Esophagus (tissue), 2 donors: Measurements from ENCODE around the gene CYP27C1. TPM values are rescaled to one million over a fixed set of nuclear protein-coding genes. Genes with fewer than 3 reads are reported as not detected.
"Not testable (repeated sequence)": the region's sequence is repeated elsewhere in the genome, so short reads cannot be mapped to it uniquely, and the experiment has no call there.

Source experiments
- H3K27ac ChIP-seq, 2 donors: one replicate each; pipeline ENCODE4 v1.5.1; 2013; ENCODE audit warnings: low read depth in 2 of 2, mild to moderate bottlenecking in 2 of 2, inconsistent platforms in 1 of 2, low read length in 1 of 2, moderate library complexity in 1 of 2
- H3K27me3 ChIP-seq, 2 donors: one replicate each; pipeline ENCODE4 v1.6.1; 2013; ENCODE audit warnings: low read length in 2 of 2, control low read depth in 1 of 2, mild to moderate bottlenecking in 1 of 2; ENCODE audit not compliant: insufficient read depth in 2 of 2, control insufficient read depth in 1 of 2
- H3K36me3 ChIP-seq, 2 donors: one replicate each; pipeline ENCODE4 v1.6.1; 2013; ENCODE audit warnings: low read length in 1 of 2; ENCODE audit not compliant: control insufficient read depth in 2 of 2, insufficient read depth in 2 of 2
- H3K4me1 ChIP-seq, 2 donors: one replicate each; pipeline ENCODE4 v1.6.1; 2013; ENCODE audit warnings: low read length in 1 of 2; ENCODE audit not compliant: control insufficient read depth in 2 of 2, insufficient read depth in 2 of 2
- H3K4me3 ChIP-seq, 2 donors: one replicate each; pipeline ENCODE4 v1.5.1; 2013; ENCODE audit warnings: low read length in 2 of 2, mild to moderate bottlenecking in 2 of 2, low read depth in 1 of 2, moderate library complexity in 1 of 2
- H3K9me3 ChIP-seq, 2 donors: one replicate each; pipeline ENCODE4 v1.6.1; 2013; ENCODE audit warnings: mild to moderate bottlenecking in 2 of 2, low read depth in 1 of 2, low read length in 1 of 2, moderate library complexity in 1 of 2; ENCODE audit not compliant: control insufficient read depth in 2 of 2, insufficient read depth in 1 of 2
- WGBS, 2 donors: extraction: QIAGEN DNeasy Blood & Tissue Kit; methylation state at CpG; one replicate each; pipeline ENCODE4 v1.1.7; 2013; 5-methylcytosine and 5-hydroxymethylcytosine counted together
- polyA plus RNA-seq, 2 donors: library from polyadenylated mRNA; stranded (reverse); fragments of 200-250 nt; gene quantifications; one replicate each; pipeline ENCODE4 v1.2.3, GENCODE V29; 2013
- donor health status: healthy with polysubstance abuse.
- donor health status: Bipolar disorder and iron deficiency.

The CYP27C1 gene
- polyA plus RNA-seq, 2 donors, result 0.80 to 1.4 TPM

DNA sequence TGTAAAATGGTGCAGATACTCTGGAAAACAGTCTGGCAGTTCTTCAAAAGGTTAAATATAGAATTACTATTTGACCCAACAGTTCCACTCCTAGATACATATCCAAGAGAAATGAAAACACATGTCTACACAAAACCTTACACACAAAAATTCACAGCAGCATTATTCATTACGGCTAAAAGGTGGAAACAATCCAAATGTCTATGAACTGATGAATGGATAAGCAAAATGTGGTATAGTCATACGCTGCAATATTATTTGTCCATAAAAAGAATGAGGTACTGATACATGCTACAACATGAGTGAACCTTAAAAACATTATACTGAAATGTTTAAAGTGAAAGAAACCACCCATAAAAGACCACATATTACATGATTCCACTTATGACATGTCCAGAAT is 4.0 kb downstream of the CYP27C1 start:
- Histone ChIP-seq H3K27me3 (peaks cover 0 to 4% of the 10 kb centered on the region in 2 donors), H3K4me3 (no peak overlapping the region), H3K9me3 (no peaks in the 10 kb centered on the region), H3K4me1 (peaks cover 0 to 4% of the 10 kb centered on the region in 2 donors), H3K27ac (no peak overlapping the region), H3K36me3 (no peaks in the 10 kb centered on the region)
- WGBS, 2 donors, result 48 to 54% methylated on average over 2 of the region's 2 CpGs

DNA sequence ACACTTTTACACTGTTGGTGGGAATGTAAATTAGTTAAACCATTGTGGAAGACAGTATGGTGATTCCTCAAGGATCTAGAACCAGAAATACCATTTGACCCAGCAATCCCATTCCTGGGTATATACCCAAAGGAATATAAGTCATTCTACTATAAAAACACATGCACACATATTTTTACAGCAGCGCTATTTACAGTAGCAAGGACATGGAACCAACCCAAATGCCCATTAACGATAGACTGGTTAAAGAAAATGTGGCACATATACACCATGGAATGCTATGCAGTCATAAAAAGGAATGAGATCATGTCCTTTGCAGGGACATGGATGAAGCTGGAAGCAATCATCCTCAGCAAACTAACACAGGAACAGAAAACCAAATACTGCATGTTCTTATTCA is 5.9 kb downstream of the CYP27C1 start:
- not testable (repeated sequence) for H3K27me3 ChIP-seq, H3K27ac ChIP-seq, H3K36me3 ChIP-seq, H3K9me3 ChIP-seq, H3K4me3 ChIP-seq, H3K4me1 ChIP-seq
- 92 to 93% methylated on average over 2 of the region's 2 CpGs for WGBS, 2 donors

DNA sequence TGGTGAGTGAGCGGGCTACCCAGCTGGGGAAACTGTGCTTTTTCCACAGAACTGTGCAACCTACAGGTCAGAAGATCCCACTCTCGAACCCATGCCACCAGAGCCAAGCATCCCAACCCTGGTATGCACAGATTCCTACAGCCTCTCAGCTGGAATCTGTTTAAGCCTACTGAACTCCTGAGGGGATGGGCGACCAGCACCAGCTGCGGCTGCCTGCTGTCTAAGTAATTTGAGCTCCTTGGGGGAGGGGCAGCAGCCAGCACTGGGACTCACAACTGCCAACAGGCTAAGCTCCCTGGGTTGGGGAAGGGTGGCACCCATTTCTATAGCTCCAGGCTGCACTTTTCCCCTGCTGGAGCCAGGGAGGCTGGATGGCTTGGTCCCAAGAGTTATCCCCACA is 11.8 kb downstream of the CYP27C1 start:
- WGBS, 2 donors, result 51 to 55% methylated on average over 4 of the region's 4 CpGs
- Histone ChIP-seq H3K27me3 (no peaks in the 10 kb centered on the region), H3K9me3 (no peaks in the 10 kb centered on the region), H3K4me1 (peaks cover 0 to 8% of the 10 kb centered on the region in 2 donors), H3K27ac (no peak overlapping the region), H3K4me3 (no peak overlapping the region), H3K36me3 (no peaks in the 10 kb centered on the region)

DNA sequence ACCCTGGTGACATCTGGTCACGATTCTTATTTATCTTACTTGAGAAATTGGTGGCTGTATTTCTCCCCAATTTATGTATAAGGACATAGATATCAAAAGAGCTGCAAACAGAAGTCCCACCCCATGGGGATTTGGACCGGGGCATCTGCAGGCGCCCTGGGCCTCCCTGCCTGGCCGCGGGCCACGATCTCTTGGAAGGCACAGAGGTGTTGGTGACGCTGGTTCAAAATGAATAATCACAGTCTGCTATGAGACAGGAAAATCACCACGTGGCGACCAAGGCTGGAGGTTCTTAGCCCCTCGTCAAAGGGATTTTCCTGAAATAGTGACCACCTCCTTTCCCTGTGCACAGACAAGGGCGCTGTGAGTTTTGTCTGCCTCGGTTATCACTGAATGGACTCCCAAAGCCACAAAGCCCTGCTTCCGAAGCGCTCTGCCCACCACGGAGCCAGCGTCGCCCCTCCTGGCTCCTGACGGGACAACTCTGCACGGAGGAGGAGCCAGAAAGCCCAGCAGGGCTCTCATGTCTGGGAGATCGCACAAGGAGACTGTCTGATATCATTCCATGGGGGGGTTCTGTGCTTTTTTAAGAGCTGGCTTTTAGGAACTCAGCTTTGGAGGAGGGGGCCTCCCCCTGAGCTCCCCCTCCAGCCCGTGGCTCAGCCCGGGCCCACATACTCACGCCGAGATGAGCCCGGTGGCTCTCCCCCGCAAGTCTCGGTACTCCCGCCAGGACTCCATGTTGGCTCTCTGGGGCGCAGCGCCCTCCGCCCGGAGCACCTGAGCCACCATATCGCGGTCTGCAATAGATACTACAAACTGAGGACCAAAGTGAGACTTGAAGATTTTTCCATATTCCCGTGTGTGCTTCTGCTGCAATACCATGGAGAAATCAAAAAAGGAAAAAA is 14.6 kb downstream of the CYP27C1 start:
- Histone ChIP-seq H3K4me3 (no peak overlapping the region), H3K9me3 (no peaks in the 10 kb centered on the region), H3K27me3 (no peaks in the 10 kb centered on the region), H3K36me3 (no peaks in the 10 kb centered on the region), H3K4me1 (peaks cover 0 to 8% of the 10 kb centered on the region in 2 donors), H3K27ac (no peak overlapping the region)
- 80 to 84% methylated on average over 35 of the region's 35 CpGs for WGBS, 2 donors

DNA sequence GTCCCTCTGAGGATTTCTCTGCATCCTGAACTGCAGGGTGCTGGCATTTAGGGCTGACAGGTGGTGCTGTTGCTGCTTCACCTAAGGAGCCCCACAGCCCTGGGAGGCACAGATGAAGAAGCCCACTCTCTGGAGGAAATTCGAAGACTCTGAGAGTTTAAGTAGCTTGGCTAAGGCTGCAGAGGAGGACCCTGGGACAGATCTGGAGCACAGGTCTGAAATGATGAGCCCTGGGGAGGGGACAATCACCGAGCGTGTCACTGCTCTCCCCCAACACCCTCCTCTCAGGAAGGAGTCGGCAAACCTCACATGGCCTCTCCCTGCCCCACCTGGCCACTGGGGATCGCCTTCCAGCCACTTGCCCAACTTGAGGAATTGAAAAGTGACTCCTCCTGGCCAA is 18.6 kb downstream of the CYP27C1 start:
- Histone ChIP-seq H3K27me3 (no peaks in the 10 kb centered on the region), H3K36me3 (no peaks in the 10 kb centered on the region), H3K4me3 (no peak overlapping the region), H3K27ac (no peak overlapping the region), H3K9me3 (no peaks in the 10 kb centered on the region), H3K4me1 (no peaks in the 10 kb centered on the region)
- 64 to 72% methylated on average over 5 of the region's 5 CpGs for WGBS, 2 donors

DNA sequence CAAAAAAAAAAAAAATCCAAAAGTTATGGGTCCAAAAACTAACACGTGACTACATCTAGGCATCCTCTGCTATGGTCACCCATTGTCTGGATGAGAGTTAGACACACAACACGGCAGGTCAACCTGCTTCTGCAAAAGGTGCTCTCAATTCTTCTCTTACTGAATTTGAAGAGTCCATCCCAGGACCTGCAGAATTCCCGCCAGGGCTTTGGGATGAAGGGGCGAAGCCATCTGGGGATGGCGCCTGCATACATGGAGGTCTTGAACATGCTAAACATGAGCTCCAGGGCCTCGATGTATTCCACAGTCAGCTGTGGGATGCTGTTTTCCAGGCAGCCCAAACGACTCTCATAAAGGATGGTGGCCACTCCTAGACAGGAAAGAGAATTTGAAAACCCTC is 19.1 kb downstream of the CYP27C1 start:
- no peaks in the 10 kb centered on the region for H3K4me1 ChIP-seq
- no peak overlapping the region for H3K4me3 ChIP-seq
- no peaks in the 10 kb centered on the region for H3K27me3 ChIP-seq
- H3K9me3 ChIP-seq, result no peaks in the 10 kb centered on the region
- no peak overlapping the region for H3K27ac ChIP-seq
- no peaks in the 10 kb centered on the region for H3K36me3 ChIP-seq
- 89 to 90% methylated on average over 7 of the region's 7 CpGs for WGBS, 2 donors

DNA sequence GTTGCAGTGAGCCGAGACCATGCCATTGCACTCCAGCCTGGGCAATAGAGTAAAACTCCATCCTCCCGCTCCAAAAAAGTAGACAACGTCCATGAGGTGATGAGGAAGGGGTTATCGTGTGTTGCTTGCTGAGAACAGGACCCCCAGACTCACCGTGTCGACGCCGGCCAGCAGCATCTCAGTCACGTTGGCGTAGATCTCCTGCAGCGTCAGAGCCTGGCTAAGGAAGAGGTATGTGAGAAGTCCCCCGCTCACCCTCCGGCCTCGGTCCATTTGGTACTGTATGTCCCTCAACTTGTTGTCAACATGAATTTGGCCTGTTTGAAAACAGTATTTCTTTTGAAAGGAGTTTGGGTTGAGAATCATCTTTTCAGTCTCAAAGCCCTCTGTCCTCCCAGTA is 20.9 kb downstream of the CYP27C1 start:
- Histone ChIP-seq H3K36me3 (no peaks in the 10 kb centered on the region), H3K9me3 (no peaks in the 10 kb centered on the region), H3K27me3 (no peaks in the 10 kb centered on the region), H3K4me3 (no peak overlapping the region), H3K27ac (no peak overlapping the region), H3K4me1 (no peaks in the 10 kb centered on the region)
- 91 to 93% methylated on average over 14 of the region's 14 CpGs for WGBS, 2 donors

DNA sequence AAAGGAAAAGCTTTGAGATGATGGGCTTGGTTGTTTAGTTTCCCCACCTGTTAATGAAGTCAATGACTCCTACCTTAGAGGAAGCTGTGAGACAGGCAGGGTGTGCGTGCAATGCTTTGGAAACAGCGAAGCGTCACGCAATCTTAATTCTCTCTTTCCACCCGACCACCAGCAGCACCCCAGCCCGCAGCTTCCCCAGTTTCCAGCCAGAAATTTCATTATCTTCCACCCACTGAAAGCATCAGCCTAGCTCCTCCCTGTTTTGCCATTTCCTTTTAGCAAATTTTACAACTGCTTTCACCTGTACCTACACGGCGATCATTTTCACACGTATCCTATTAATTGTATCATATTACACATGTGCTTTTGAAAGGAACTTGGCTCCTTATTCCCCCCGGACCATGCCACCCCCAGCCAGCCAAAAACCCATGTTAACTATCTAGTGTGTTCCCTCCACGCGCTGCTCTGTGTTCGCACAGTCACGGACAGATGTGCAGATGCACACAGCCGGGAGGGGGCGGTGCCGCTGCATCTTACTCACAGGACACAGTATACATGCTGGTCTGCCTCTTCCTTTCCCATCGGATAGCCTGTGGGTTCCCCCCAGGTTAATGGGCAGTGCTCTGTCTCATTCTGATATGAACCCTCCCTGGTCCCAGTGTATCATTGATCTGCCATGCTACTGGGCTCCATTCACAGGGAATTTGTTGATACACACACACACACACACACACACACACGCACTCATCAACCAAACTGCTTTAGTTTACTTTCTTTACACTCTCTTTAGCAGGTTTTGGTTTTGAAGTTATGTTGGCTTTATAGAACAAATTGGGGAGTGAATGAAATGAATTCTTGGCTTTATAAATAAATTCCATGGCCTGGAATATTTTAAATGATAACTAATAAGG is 22.4 kb downstream of the CYP27C1 start:
- WGBS, 2 donors, result 57% methylated on average over 19 of the region's 19 CpGs
- no peaks in the 10 kb centered on the region for H3K27me3 ChIP-seq
- no peaks in the 10 kb centered on the region for H3K36me3 ChIP-seq
- no peak overlapping the region for H3K4me3 ChIP-seq
- H3K27ac ChIP-seq, result no peak overlapping the region
- no peaks in the 10 kb centered on the region for H3K9me3 ChIP-seq
- no peaks in the 10 kb centered on the region for H3K4me1 ChIP-seq

DNA sequence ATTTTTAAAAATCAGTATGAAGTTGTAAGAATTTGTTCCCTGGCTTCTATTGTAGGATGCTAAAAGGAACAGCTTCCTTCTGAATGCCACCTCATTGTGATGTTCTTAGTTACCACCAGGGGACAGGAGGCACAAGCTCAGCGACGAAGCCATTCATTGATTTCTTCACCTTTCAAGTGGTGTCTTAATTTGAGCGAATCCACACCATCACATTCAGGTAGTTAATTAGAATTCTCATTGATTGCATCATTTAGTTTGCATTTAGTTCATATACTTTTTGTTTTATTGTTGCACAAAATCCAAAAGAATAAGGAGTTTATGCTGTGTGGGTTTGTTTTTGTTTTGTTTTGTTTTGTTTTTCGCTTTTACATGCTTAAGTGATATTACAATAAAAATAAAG is 23.1 kb downstream of the CYP27C1 start:
- Histone ChIP-seq H3K36me3 (no peaks in the 10 kb centered on the region), H3K4me1 (no peaks in the 10 kb centered on the region), H3K4me3 (no peak overlapping the region), H3K27ac (no peak overlapping the region), H3K27me3 (no peaks in the 10 kb centered on the region), H3K9me3 (no peaks in the 10 kb centered on the region)
- whole genome bisulfite sequencing, 2 donors, result 71 to 86% methylated on average over 4 of the region's 4 CpGs
